ENCODE results near the gene CHST15. TPM values are rescaled to one million over a fixed set of nuclear protein-coding genes. Genes with fewer than 3 reads are reported as not detected.
"Not testable (repeated sequence)": the region's sequence is repeated elsewhere in the genome, so short reads cannot be mapped to it uniquely, and the experiment has no call there.

The CHST15 gene
- total RNA-seq, 2 experiments from 2014 or later: 14.7 to 26.4 TPM

GRCh38 chr10:124097883-124098282, 4.5 kb upstream of the CHST15 start:
- no TSS peak for BruUV-seq (replicated peaks)
- ChIA-PET CTCF (ENCODE audit: unreplicated experiment) (no interaction called here), POLR2A (no interaction called here)
- Histone ChIP-seq H3K9me3 (ENCODE audit: low read length) (no peaks in the 10 kb centered on the region), H2AFZ (ENCODE audit: low read length) (no peak overlapping the region), H3K36me3 (ENCODE audit: insufficient read depth, low read length) (no peaks in the 10 kb centered on the region; the same call in 1 of the 2 replicates), H3K4me1 (ENCODE audit: insufficient read depth, low read length, poor library complexity, severe bottlenecking) (peaks cover 43% of the 10 kb centered on the region), H3K27ac (ENCODE audit: low read depth, low read length, poor library complexity, severe bottlenecking) (no peak overlapping the region), H3K4me3 (ENCODE audit: low read depth, low read length, poor library complexity, severe bottlenecking) (no peak overlapping the region), H3K79me2 (ENCODE audit: insufficient read depth, low read depth, low read length) (no peaks in the 10 kb centered on the region), H3K4me2 (ENCODE audit: low read length) (no peak overlapping the region), H4K20me1 (ENCODE audit: insufficient read depth, low read length) (no peaks in the 10 kb centered on the region), H3K9me2 (ENCODE audit: insufficient read depth, low read length) (no peaks in the 10 kb centered on the region)
- DNase-seq (ENCODE audit: low spot score): no peak
- TF ChIP-seq EZH2phosphoT487 (IDR thresholded peaks at IDR 0.05; ENCODE audit: borderline replicate concordance, low read depth, low read length): no peak
- no peak for TF ChIP-seq CTCF (conservative IDR thresholded peaks at IDR 0.05; ENCODE audit: low read length)
- intact Hi-C loops (cut with micrococcal nuclease; ENCODE audit: unreplicated experiment): no loop called here

- Histone ChIP-seq H3K27ac (ENCODE audit: low read depth, low read length, poor library complexity, severe bottlenecking) (no peak overlapping the region), H3K36me3 (ENCODE audit: insufficient read depth, low read length) (no peaks in the 10 kb centered on the region; the same call in 1 of the 2 replicates), H3K4me2 (ENCODE audit: low read length) (no peak overlapping the region), H3K79me2 (ENCODE audit: insufficient read depth, low read depth, low read length) (no peaks in the 10 kb centered on the region; the same call in 1 of the 2 replicates), H4K20me1 (ENCODE audit: insufficient read depth, low read length) (no peaks in the 10 kb centered on the region), H3K4me3 (ENCODE audit: low read depth, low read length, poor library complexity, severe bottlenecking) (no peak overlapping the region), H3K4me1 (ENCODE audit: insufficient read depth, low read length, poor library complexity, severe bottlenecking) (peaks cover 30% of the 10 kb centered on the region), H3K9me3 (ENCODE audit: low read length) (no peaks in the 10 kb centered on the region), H2AFZ (ENCODE audit: low read length) (no peak overlapping the region), H3K9me2 (ENCODE audit: insufficient read depth, low read length) (no peaks in the 10 kb centered on the region)
- BruUV-seq (replicated peaks): no TSS peak
- no peak for TF ChIP-seq CTCF (conservative IDR thresholded peaks at IDR 0.05; ENCODE audit: low read length)
- TF ChIP-seq EZH2phosphoT487 (IDR thresholded peaks at IDR 0.05; ENCODE audit: borderline replicate concordance, low read depth, low read length): no peak
- DNase-seq (ENCODE audit: low spot score): no peak
- ChIA-PET POLR2A (interaction anchor here (0.6 to 2.2 kb wide), 3 partner anchors 10 to 22 kb away, joined by 3 to 9 read pairs (median 4); no protein-coding TSS in a partner anchor), CTCF (ENCODE audit: unreplicated experiment) (no interaction called here)
- intact Hi-C loops (cut with micrococcal nuclease; ENCODE audit: unreplicated experiment): no loop called here
These were observed 3.1 kb upstream of the CHST15 start for GRCh38 chr10:124096494-124096893.

GRCh38 chr10:124095801-124096200, 2.4 kb upstream of the CHST15 start:
- H3K9me2 ChIP-seq (ENCODE audit: insufficient read depth, low read length); H2AFZ ChIP-seq (ENCODE audit: low read length); H4K20me1 ChIP-seq (ENCODE audit: insufficient read depth, low read length); H3K9me3 ChIP-seq (ENCODE audit: low read length); H3K36me3 ChIP-seq (ENCODE audit: insufficient read depth, low read length); BruUV-seq (replicated peaks); H3K79me2 ChIP-seq (ENCODE audit: insufficient read depth, low read depth, low read length); DNase-seq (ENCODE audit: low spot score); CTCF ChIA-PET (ENCODE audit: unreplicated experiment); H3K27ac ChIP-seq (ENCODE audit: low read depth, low read length, poor library complexity, severe bottlenecking); H3K4me2 ChIP-seq (ENCODE audit: low read length); H3K4me3 ChIP-seq (ENCODE audit: low read depth, low read length, poor library complexity, severe bottlenecking): not testable (repeated sequence)
- POLR2A ChIA-PET: interaction anchor here (0.6 to 2.2 kb wide), 5 partner anchors 10 to 23 kb away, joined by 3 to 9 read pairs (median 4); no protein-coding TSS in a partner anchor
- peaks cover 33% of the 10 kb centered on the region for H3K4me1 ChIP-seq (ENCODE audit: insufficient read depth, low read length, poor library complexity, severe bottlenecking)
- intact Hi-C loops (cut with micrococcal nuclease; ENCODE audit: unreplicated experiment): loop anchor here (2.0 kb wide), 1 partner anchor 101 kb away; no protein-coding TSS in a partner anchor
